ENCODE data around the gene MEGF8.

GRCh38 chr19:42330241-42330711 is 4.8 kb downstream of the MEGF8 start:
- no peak for TF ChIP-seq GATA3 (IDR thresholded peaks at IDR 0.05; ENCODE audit: low read depth, low read length)
- TF ChIP-seq GATA2 (IDR thresholded peaks at IDR 0.05; ENCODE audit: low read depth, low read length) = no peak

All from SH-SY5Y (cell line).